ENCODE data around the gene VPS8.

The VPS8 gene

GRCh38 chr3:185030399-185030798, 218.4 kb downstream of the VPS8 start:
- no peak for TF ChIP-seq CTCF (IDR thresholded peaks at IDR 0.05; ENCODE audit: low read depth, low read length, missing control alignments)
- no peak overlapping the region for H3K4me3 ChIP-seq (ENCODE audit: low read depth, low read length)
- no peak for DNase-seq (ENCODE audit: low read depth)

GRCh38 chr3:185030951-185031350, 219.0 kb downstream of the VPS8 start:
- no peak for DNase-seq (ENCODE audit: low read depth)
- H3K4me3 ChIP-seq (ENCODE audit: low read depth, low read length) = no peak overlapping the region
- TF ChIP-seq CTCF (IDR thresholded peaks at IDR 0.05; ENCODE audit: low read depth, low read length, missing control alignments) = no peak

DNA sequence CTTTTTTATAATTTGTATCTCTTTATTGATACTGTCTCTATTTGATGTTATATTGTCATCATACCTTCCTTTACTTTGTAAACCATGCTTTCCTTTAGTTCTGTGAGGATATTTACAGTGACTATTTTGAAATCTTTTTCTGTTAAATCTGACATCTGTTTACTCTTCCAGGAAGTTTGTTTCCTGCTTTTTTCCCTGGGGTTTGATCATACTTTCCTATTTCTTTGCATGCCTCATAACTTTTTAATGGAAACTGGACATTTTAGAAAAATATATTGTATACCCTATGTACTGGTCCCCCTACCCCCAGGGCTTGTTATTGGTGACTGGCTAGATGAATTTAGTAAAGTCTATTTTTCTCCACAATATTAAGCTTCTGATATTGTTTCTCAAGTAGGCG, 225.8 kb downstream of the VPS8 start:
- TF ChIP-seq CTCF (IDR thresholded peaks at IDR 0.05; ENCODE audit: low read depth, low read length, missing control alignments) = no peak
- H3K4me3 ChIP-seq (ENCODE audit: low read depth, low read length) = no peak overlapping the region
- DNase-seq (ENCODE audit: low read depth) = no peak

DNA sequence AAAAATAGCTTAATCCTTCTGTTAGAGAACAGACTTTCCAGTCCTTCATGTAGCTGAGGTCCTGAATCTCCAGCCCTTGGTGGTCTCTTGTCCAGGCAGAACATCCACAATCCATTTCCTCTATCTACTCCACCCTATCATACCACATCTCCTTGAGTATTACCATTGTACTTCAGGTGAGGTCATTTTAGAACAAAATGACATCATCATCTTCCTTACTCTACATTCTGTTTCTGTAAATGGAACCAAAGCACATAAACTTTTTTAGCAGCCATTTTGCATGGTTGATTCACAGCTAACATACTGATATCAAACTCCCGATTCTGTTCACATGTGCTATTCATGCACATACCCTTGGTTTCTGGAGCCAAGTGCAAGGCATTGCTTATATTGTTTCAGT, 228.5 kb downstream of the VPS8 start:
- no peak for TF ChIP-seq CTCF (IDR thresholded peaks at IDR 0.05; ENCODE audit: low read depth, low read length, missing control alignments)
- no peak overlapping the region for H3K4me3 ChIP-seq (ENCODE audit: low read depth, low read length)
- DNase-seq (ENCODE audit: low read depth) = no peak

- no peak for TF ChIP-seq CTCF (IDR thresholded peaks at IDR 0.05; ENCODE audit: low read depth, low read length, missing control alignments)
- H3K4me3 ChIP-seq (ENCODE audit: low read depth, low read length) = no peak overlapping the region
- no peak for DNase-seq (ENCODE audit: low read depth)
These were observed 229.6 kb downstream of the VPS8 start for GRCh38 chr3:185041540-185041939.

DNA sequence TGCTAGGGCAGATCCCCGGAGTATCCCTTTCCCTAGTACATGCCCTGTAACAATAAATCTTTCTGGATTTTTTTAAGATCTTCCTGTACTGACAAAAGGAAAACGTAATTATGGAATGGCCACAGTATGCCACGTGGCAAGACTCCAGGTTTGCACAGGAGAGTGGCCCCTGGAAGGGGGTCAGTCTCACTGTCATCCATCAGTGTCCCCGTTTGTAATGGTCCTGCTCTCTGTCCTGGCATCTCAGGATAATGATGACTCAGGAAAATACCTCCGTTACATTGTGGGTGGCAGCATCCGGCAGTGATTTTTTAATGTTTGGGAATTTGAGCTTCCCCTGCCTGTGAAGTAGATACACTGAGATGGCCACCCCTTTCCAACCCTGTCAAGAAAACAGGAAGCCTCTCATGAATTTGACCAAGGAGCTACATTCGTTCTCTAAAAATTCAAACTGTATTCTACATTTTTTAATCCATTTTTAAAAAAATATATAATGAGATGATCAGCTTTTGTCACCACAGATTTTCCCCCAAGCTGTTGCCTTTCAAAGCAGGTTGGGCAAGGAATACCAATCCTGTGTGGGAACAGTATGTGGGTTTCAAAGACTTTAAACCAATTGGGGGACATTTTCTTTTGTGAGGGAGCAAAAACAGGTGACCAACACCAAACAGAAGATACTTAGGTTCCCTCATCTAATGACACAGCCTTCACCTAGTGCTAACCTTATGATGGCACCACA, 230.5 kb downstream of the VPS8 start:
- DNase-seq (ENCODE audit: low read depth) = no peak
- no peak overlapping the region for H3K4me3 ChIP-seq (ENCODE audit: low read depth, low read length)
- TF ChIP-seq CTCF (IDR thresholded peaks at IDR 0.05; ENCODE audit: low read depth, low read length, missing control alignments) = no peak

DNA sequence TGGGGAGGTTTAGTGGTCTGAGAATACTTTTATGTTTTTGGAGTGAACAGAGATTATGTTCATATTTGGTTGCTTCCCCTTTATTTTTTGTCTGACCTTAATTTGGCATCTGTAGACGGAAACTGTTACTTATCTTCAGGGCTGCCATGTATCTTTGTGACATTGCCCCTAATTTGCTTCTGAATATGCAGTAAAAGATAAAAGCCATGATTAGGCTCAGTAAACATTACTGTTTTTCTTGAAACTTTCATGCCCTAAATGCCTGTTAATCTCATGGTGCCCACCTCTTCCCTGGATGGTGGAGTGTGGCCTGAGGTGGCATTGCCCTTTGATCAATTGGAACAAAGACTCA, 234.2 kb downstream of the VPS8 start:
- TF ChIP-seq CTCF (IDR thresholded peaks at IDR 0.05; ENCODE audit: low read depth, low read length, missing control alignments) = no peak
- no peak overlapping the region for H3K4me3 ChIP-seq (ENCODE audit: low read depth, low read length)
- DNase-seq (ENCODE audit: low read depth) = no peak

Data from GM12864 (cell line).